Esophagus muscularis mucosa (tissue), 4 donors: Measurements from ENCODE around the gene KCTD11. TPM values are rescaled to one million over a fixed set of nuclear protein-coding genes. Genes with fewer than 3 reads are reported as not detected.
A peak's percentile ranks its signal among the peaks of the same experiment; 100 is the strongest.

ENCODE experiments used
- DNase-seq: peaks from one replicate; pipeline ENCODE4 v3.0.0-alpha.2; 2017; ENCODE audit errors: extremely low spot score
- H3K27ac ChIP-seq, 4 donors: fragments of 200-600 bp; sonication (generic); replicated peaks in 1 of 4; 1 replicate in 3 of 4; 2 replicates in 1 of 4; pipeline ENCODE4 v1.5.1; 2016 to 2019; ENCODE audit warnings: mild to moderate bottlenecking in 1 of 4
- H3K27me3 ChIP-seq, 4 donors: fragments of 200-600 bp; sonication (generic); one replicate each; pipeline versions ENCODE4 v1.5.1 to v1.6.0; 2016 to 2019
- H3K36me3 ChIP-seq, 4 donors: fragments of 200-600 bp; sonication (generic); one replicate each; pipeline ENCODE4 v1.5.1; 2016 to 2019
- H3K4me1 ChIP-seq, 4 donors: fragments of 200-600 bp; sonication (generic); one replicate each; pipeline ENCODE4 v1.5.1; 2016 to 2019
- H3K4me3 ChIP-seq, 4 donors: fragments of 200-600 bp; sonication (generic); 1 replicate in 2 of 4; 2 replicates in 2 of 4; pipeline ENCODE4 v1.5.1; 2016 to 2019; ENCODE audit warnings: mild to moderate bottlenecking in 4 of 4, moderate library complexity in 1 of 4
- H3K9me3 ChIP-seq, 4 donors: fragments of 200-600 bp; sonication (generic); 1 replicate in 3 of 4; 2 replicates in 1 of 4; pipeline ENCODE4 v1.5.1; 2016 to 2019
- EP300 ChIP-seq: sonication (generic); formaldehyde crosslinking; IDR thresholded peaks from one replicate; pipeline ENCODE4 v1.6.1; 2017; ENCODE audit warnings: antibody characterized with exemption
- POLR2A ChIP-seq: fragments of 450-650 bp; IDR thresholded peaks from one replicate; pipeline ENCODE4 v1.6.1; 2017; ENCODE audit warnings: antibody characterized with exemption, moderate library complexity, mild to moderate bottlenecking, low read depth
- POLR2AphosphoS5 ChIP-seq, 2 donors: sonication (generic); formaldehyde crosslinking; IDR thresholded peaks; one replicate each; pipeline ENCODE4 v1.6.1; 2017; ENCODE audit warnings: antibody characterized with exemption in 2 of 2
- WGBS: methylation state at CpG from one replicate; pipeline ENCODE4 v1.1.5; 2018; 5-methylcytosine and 5-hydroxymethylcytosine counted together
- intact Hi-C: fragments of 100-400 bp; cut with DNase I; formaldehyde crosslinking; loops from one replicate; pipeline ENCODE4 v1.15.1; 2023
- total RNA-seq, 4 donors: library from RNA; depleted of rRNA; stranded (reverse); fragments of >200 nt; gene quantifications; one replicate each; pipeline versions ENCODE4 v1.1.0 to v1.2.1, GENCODE V29; 2016
- TF ChIP-seq, protein P1 (sequence below), 3 experiments: fragments of 200-600 bp in 2 of 3; fragments of 450-650 bp in 1 of 3; sonication (generic) in 2 of 3; IDR thresholded peaks; one replicate each; pipeline ENCODE4 v1.5.1; 2017 to 2019; ENCODE audit warnings: antibody characterized with exemption in 3 of 3, mild to moderate bottlenecking in 2 of 3, moderate library complexity in 1 of 3

Gene KCTD11
- total RNA-seq, 4 donors from 2014 or later, result 9.1 to 18.2 (median 13.3) TPM

DNA sequence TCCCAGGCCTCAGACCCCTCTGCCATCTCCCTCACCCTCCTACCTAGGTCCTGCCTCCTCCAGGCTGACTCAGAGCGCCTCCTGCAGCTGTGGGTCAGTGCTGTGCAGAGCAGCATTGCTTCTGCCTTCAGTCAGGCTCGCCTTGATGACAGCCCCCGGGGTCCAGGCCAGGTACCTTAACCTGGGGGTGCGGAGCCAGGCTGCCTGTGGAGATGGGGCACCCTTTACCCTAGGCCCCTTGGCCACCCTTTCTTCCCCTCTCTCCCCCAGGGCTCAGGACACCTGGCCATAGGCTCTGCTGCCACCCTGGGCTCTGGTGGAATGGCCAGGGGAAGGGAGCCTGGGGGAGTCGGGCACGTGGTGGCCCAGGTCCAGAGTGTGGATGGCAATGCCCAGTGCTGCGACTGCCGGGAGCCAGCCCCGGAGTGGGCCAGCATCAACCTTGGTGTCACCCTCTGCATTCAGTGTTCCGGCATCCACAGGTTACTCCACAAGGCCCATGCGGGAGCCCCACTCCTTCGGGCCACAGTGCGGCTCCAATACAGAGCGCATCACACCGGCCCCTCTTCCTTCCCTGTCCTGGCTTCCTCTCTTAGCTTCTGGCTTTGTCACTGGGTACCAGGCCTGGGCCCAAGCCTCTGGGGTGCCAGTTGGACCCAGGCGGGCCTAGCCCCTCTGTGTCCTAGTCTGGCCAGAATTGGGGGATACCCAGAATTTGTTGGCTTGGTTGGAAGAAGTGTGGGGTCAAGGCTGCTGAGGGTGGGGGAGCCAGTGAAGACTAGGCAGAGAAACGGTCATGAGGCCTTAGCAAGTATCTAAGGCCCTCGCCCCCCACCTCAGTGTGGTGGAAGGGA is 5.0 kb upstream of the KCTD11 start:
- H3K4me3 ChIP-seq, result no peak overlapping the region
- no peak for DNase-seq
- peaks cover 0 to 15% (median 0%) of the 10 kb centered on the region in 4 donors for H3K27me3 ChIP-seq
- H3K9me3 ChIP-seq, result no peaks in the 10 kb centered on the region
- intact Hi-C loops, result no loop called here
- H3K4me1 ChIP-seq, result peaks cover 9 to 36% (median 28%) of the 10 kb centered on the region in 4 donors
- WGBS, result 80% methylated on average over 13 of the region's 18 CpGs
- TF ChIP-seq EP300, result no peak
- TF ChIP-seq, protein P1, sequence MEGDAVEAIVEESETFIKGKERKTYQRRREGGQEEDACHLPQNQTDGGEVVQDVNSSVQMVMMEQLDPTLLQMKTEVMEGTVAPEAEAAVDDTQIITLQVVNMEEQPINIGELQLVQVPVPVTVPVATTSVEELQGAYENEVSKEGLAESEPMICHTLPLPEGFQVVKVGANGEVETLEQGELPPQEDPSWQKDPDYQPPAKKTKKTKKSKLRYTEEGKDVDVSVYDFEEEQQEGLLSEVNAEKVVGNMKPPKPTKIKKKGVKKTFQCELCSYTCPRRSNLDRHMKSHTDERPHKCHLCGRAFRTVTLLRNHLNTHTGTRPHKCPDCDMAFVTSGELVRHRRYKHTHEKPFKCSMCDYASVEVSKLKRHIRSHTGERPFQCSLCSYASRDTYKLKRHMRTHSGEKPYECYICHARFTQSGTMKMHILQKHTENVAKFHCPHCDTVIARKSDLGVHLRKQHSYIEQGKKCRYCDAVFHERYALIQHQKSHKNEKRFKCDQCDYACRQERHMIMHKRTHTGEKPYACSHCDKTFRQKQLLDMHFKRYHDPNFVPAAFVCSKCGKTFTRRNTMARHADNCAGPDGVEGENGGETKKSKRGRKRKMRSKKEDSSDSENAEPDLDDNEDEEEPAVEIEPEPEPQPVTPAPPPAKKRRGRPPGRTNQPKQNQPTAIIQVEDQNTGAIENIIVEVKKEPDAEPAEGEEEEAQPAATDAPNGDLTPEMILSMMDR (IDR thresholded peaks at IDR 0.05), result no peak
- TF ChIP-seq POLR2AphosphoS5 (IDR thresholded peaks at IDR 0.05), result no peak
- TF ChIP-seq POLR2A, result no peak
- H3K36me3 ChIP-seq, result no peaks in the 10 kb centered on the region
- no peak overlapping the region for H3K27ac ChIP-seq

DNA sequence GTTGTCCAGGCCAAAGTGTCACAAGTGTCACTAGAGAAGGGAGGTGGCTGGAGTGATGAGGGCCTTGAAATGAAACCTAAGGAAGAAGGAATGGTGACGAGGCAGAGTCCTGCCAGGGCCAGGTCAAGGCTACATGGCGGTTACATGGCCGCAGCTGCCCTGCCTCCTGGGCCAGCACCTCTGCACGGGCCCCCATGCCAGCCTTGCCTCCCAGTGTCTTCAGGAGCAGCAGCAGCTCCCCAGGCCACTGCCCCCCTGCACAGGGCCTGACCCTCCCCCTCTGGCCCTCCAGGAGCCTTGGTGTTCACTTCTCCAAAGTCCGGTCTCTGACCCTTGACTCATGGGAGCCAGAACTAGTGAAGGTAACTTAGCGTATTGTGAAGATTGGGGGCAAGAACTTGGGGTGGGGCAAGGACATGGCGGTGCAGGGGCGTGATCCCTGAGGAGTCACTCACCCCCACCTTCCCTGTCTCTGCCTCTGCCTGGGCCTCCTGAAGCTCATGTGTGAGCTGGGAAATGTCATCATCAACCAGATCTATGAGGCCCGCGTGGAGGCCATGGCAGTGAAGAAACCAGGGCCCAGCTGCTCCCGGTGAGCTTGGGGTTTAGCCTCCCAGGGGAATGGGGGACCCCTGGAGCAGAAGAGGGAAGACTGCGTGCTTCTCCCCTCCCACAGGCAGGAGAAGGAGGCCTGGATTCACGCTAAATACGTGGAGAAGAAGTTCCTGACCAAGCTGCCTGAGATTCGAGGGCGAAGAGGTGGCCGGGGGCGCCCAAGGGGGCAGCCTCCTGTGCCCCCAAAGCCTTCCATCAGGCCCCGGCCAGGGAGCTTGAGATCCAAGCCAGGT is 4.1 kb upstream of the KCTD11 start:
- intact Hi-C loops, result no loop called here
- WGBS, result 63% methylated on average over 16 of the region's 19 CpGs

DNA sequence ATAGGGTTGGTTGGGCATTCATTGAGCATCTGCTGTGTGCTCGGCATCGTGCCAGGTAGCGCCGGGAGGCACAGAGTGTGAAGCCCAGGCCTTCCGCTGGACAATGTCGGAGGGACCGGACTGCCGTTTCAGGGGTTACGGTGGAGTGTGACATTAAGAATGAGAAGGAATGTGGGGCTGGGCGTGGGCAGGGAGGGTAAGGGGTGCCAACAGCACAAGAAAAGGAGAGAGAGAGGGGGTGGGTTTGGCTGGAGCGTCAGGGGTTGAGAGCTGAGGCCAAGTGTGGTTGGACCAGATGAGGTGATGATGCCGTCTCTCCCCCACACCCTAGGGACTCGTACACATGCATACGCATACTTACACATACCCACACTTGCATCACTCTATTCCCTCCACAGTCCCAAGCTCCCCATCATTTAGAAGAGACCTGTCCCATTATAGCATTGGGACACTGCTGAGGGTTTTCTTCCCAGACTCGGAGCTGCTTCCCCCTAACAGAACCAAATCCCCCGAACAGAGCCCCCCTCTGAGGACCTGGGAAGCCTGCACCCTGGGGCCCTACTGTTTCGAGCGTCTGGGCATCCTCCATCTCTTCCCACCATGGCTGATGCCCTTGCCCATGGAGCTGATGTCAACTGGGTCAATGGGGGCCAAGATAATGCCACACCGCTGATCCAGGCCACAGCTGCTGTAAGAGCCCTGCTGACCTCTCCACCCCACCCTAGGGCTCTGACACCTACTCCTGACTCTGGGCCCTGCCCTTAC is 3.3 kb upstream of the KCTD11 start:
- Histone ChIP-seq H3K9me3 (no peaks in the 10 kb centered on the region), H3K4me3 (no peak overlapping the region), H3K4me1 (peaks cover 23 to 52% (median 43%) of the 10 kb centered on the region in 4 donors), H3K36me3 (no peaks in the 10 kb centered on the region), H3K27ac (peak overlapping the region in 3 of 4 donors; percentile 98 to 99 (median 99)), H3K27me3 (peaks cover 0 to under 1% (median 0%) of the 10 kb centered on the region in 4 donors)
- DNase-seq, result no peak
- TF ChIP-seq EP300 (no peak), POLR2A (no peak), POLR2AphosphoS5 (IDR thresholded peaks at IDR 0.05) (no peak)
- TF ChIP-seq, protein P1 (IDR thresholded peaks at IDR 0.05), result no peak
- intact Hi-C loops, result no loop called here
- 71% methylated on average over 19 of the region's 19 CpGs for WGBS

More for the DNA sequence above, 4.1 kb upstream of the KCTD11 start:
- TF ChIP-seq POLR2AphosphoS5 (IDR thresholded peaks at IDR 0.05), result no peak
- TF ChIP-seq, protein P1 (IDR thresholded peaks at IDR 0.05), result no peak
- no peak for TF ChIP-seq EP300
- no peak for TF ChIP-seq POLR2A
- Histone ChIP-seq H3K9me3 (no peaks in the 10 kb centered on the region), H3K36me3 (no peaks in the 10 kb centered on the region), H3K4me1 (peaks cover 15 to 44% (median 35%) of the 10 kb centered on the region in 4 donors), H3K27me3 (peaks cover 0 to 8% (median 0%) of the 10 kb centered on the region in 4 donors), H3K27ac (peak overlapping the region in 1 of 4 donors; percentile 18), H3K4me3 (no peak overlapping the region)
- no peak for DNase-seq

DNA sequence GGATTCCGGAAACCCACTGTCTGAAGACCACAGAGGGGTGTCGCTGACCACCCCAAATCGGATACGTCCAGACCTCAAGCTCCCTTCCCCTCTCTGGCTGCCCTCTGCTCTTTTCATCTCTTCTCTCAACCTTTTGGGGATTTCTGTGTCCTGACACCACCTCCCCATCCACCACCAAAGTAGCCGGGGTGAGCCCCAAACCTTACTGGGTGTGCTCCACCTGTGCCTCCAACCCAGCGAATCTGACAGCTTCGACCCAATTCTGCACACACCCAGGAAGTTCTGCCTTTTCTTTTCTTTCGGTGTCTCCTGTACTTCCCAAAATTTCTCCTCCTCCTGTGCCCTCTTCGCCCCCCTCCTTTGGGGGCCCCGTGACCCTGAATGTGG is 534 bp downstream of the KCTD11 start:
- no peaks in the 10 kb centered on the region for H3K36me3 ChIP-seq
- H3K4me1 ChIP-seq, result peaks cover 24 to 77% (median 71%) of the 10 kb centered on the region in 4 donors
- whole genome bisulfite sequencing, result 18% methylated on average over 10 of the region's 10 CpGs
- TF ChIP-seq POLR2A, result no peak
- TF ChIP-seq, protein P1 (IDR thresholded peaks at IDR 0.05), result no peak
- TF ChIP-seq EP300, result no peak
- TF ChIP-seq POLR2AphosphoS5 (IDR thresholded peaks at IDR 0.05), result no peak
- intact Hi-C loops, result loop anchor here (5.0 kb wide), 1 partner anchor 50 kb away; the partner anchor contains the start of gene TMEM256
- peak overlapping the region; percentile 98 to 100 (median 99) for H3K27ac ChIP-seq
- H3K4me3 ChIP-seq, result peak overlapping the region; percentile 86 to 98 (median 90)
- H3K9me3 ChIP-seq, result no peaks in the 10 kb centered on the region
- no peak for DNase-seq
- H3K27me3 ChIP-seq, result no peaks in the 10 kb centered on the region
